GM15510 (cell line): Measurements from ENCODE around the gene RIN1.

Source experiments
- POLR2A ChIP-seq: IDR thresholded peaks from 3 replicates; pipeline ENCODE4 v1.6.1; 2011; ENCODE audit warnings: borderline replicate concordance; ENCODE audit not compliant: insufficient read length; ENCODE audit errors: extremely low read depth

Gene RIN1

DNA sequence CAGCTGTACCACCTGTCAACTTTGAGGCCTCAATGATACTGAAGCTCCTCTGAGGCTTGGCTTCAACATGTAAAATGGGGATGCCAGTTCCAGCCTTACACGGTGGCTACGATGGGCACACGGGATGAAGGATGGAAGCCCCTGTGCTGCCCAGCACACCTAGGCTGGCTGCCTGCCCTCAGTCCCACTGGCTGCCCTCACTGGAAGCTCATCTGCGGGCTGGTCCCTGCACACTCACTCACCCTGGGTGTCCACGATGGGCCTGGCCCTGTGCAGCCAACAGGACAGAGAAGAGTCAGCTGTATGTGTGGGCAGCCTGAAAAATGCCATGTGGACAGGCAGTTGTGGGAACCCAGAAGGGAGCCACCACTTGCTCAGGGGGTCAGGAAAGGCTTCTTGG, 49.5 kb downstream of the RIN1 start:
- TF ChIP-seq POLR2A: no peak

GRCh38 chr11:66285250-66285947, 50.8 kb downstream of the RIN1 start:
- no peak for TF ChIP-seq POLR2A

DNA sequence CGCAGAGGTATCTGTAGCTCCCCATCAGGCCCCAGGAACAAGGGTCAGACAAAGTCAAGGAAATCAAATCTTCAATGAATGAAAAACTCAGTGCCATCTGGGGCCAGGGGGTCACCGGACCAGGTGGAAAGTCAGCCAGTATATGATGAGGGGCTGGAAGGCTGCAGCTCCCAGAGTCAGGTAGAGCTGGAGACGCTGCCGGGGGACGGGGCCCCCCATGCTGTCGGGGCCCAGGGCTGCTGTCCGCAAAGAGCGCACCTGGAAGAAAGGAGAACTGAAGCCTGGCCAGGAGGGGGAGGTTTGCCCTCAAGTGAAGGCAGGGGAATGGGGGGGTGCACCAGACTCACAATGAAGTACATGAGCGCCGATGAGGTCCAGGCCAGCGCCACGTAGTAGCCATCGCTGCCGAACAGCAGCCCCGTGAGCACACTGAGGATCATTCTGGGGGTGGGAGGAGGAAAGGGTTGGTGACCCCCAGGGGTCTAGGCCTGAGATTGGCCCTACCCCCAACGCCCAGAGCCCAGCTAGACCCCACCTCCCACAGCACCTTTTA, 51.6 kb downstream of the RIN1 start:
- no peak for TF ChIP-seq POLR2A

- TF ChIP-seq POLR2A: no peak
Observed at GRCh38 chr11:66283461-66284105, 52.7 kb downstream of the RIN1 start.

GRCh38 chr11:66282468-66283455, 53.5 kb downstream of the RIN1 start:
- TF ChIP-seq POLR2A: peak; percentile 32
